Measurements from ENCODE around the gene CSTF2T. TPM values are rescaled to one million over a fixed set of nuclear protein-coding genes. Genes with fewer than 3 reads are reported as not detected.

CSTF2T gene
- total RNA-seq, 2 donors from 2014 or later, result 11.5 to 13.7 TPM

GRCh38 chr10:51708609-51709008 lies 9.2 kb upstream of the CSTF2T start:
- Histone ChIP-seq H3K27me3 (no peaks in the 10 kb centered on the region), H3K27ac (no peak overlapping the region)
- intact Hi-C loops (cut with DNase I), result no loop called here

DNA sequence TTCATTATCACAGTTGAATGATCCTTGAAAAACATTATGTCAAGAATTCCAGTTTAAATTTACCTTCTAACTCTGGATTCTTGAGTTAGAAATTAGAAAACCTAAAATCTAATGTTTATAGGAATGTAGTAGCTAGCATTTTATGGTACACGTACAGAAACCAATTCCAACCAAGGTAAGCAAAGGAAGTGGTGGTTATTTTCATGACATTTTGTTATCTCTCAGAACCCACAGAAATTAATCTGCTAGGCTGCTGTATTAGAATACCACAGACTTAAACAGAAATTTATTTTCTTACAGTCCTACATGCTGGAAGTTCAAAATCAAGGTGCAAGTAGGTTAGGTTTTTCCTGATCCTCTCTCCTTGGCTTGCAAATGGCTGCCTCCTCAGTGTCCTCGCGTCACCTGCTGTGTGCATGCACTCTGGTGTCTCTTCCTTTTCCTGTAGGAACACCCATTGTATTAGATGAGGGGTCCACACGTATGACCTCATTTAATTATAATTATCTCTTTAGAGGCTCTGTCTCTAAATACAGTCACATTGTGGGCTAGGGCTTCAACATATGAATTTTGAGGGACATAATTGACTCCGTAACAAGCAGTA lies 8.5 kb upstream of the CSTF2T start:
- no peak for ATAC-seq
- intact Hi-C loops (cut with DNase I), result no loop called here

More at GRCh38 chr10:51708609-51709008, 9.2 kb upstream of the CSTF2T start:
- TF ChIP-seq, protein P1, sequence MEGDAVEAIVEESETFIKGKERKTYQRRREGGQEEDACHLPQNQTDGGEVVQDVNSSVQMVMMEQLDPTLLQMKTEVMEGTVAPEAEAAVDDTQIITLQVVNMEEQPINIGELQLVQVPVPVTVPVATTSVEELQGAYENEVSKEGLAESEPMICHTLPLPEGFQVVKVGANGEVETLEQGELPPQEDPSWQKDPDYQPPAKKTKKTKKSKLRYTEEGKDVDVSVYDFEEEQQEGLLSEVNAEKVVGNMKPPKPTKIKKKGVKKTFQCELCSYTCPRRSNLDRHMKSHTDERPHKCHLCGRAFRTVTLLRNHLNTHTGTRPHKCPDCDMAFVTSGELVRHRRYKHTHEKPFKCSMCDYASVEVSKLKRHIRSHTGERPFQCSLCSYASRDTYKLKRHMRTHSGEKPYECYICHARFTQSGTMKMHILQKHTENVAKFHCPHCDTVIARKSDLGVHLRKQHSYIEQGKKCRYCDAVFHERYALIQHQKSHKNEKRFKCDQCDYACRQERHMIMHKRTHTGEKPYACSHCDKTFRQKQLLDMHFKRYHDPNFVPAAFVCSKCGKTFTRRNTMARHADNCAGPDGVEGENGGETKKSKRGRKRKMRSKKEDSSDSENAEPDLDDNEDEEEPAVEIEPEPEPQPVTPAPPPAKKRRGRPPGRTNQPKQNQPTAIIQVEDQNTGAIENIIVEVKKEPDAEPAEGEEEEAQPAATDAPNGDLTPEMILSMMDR (IDR thresholded peaks at IDR 0.05), result no peak
- no peak for TF ChIP-seq POLR2A (IDR thresholded peaks at IDR 0.05)
- H3K4me1 ChIP-seq, result peaks cover 12% of the 10 kb centered on the region
- no peak for ATAC-seq
- no peak overlapping the region for H3K4me3 ChIP-seq
- no peaks in the 10 kb centered on the region for H3K36me3 ChIP-seq (replicated peaks in 1 of 2; ENCODE audit: insufficient read depth in 1 of 2, low read depth in 2 of 2)
- no peak for DNase-seq
- 77 to 88% methylated on average over 2 of the region's 2 CpGs for WGBS, 2 donors
- no peaks in the 10 kb centered on the region for H3K9me3 ChIP-seq

GRCh38 chr10:51707392-51707791 lies 8.0 kb upstream of the CSTF2T start:
- H3K27me3 ChIP-seq, result no peaks in the 10 kb centered on the region
- no peak for ATAC-seq
- no peak overlapping the region for H3K4me3 ChIP-seq
- intact Hi-C loops (cut with DNase I), result no loop called here
- H3K36me3 ChIP-seq (replicated peaks in 1 of 2; ENCODE audit: insufficient read depth in 1 of 2, low read depth in 2 of 2), result no peaks in the 10 kb centered on the region
- WGBS, 2 donors, result 77 to 89% methylated on average over 6 of the region's 6 CpGs
- TF ChIP-seq, protein P1 (IDR thresholded peaks at IDR 0.05), result no peak
- no peak for TF ChIP-seq POLR2A (IDR thresholded peaks at IDR 0.05)
- no peak for DNase-seq
- H3K27ac ChIP-seq, result no peak overlapping the region
- H3K9me3 ChIP-seq, result no peaks in the 10 kb centered on the region
- peaks cover 12% of the 10 kb centered on the region for H3K4me1 ChIP-seq

More for the DNA sequence above, 8.5 kb upstream of the CSTF2T start:
- no peaks in the 10 kb centered on the region for H3K36me3 ChIP-seq (replicated peaks in 1 of 2; ENCODE audit: insufficient read depth in 1 of 2, low read depth in 2 of 2)
- H3K9me3 ChIP-seq, result no peaks in the 10 kb centered on the region
- DNase-seq, result no peak
- H3K27ac ChIP-seq, result no peak overlapping the region
- peaks cover 12% of the 10 kb centered on the region for H3K4me1 ChIP-seq
- TF ChIP-seq POLR2A (IDR thresholded peaks at IDR 0.05), result no peak
- TF ChIP-seq, protein P1 (IDR thresholded peaks at IDR 0.05), result no peak
- H3K4me3 ChIP-seq, result no peak overlapping the region
- 71 to 80% methylated on average over 5 of the region's 5 CpGs for WGBS, 2 donors
- H3K27me3 ChIP-seq, result no peaks in the 10 kb centered on the region

DNA sequence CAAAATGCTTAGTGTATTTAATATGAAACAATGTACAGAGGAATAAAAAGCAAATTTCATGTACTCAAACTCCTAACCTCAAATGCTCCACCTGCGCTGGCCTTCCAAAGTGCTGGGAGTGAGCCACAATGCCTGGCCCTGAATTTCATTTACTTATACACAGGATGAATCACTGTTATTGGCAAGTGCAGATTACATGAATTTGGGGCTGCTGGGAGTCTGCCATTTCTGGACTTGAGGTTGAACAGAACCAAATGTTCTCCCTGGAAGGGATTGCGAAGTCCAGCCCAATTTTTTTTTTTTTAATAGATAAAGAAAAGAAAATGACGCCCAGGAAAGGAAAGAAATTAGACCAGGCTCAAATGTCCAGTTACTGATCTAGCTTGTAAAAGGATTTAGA lies 6.8 kb upstream of the CSTF2T start:
- H3K27ac ChIP-seq, result peak overlapping the region in 2 of 4 donors; percentile 14 to 63
- DNase-seq (peak; percentile 72 to 89 (median 86)), ATAC-seq (peak; percentile 96)
- TF ChIP-seq POLR2A (IDR thresholded peaks at IDR 0.05), result no peak
- TF ChIP-seq, protein P1 (IDR thresholded peaks at IDR 0.05), result no peak
- no peaks in the 10 kb centered on the region for H3K9me3 ChIP-seq
- intact Hi-C loops (cut with DNase I), result no loop called here
- H3K4me1 ChIP-seq, result peaks cover 12% of the 10 kb centered on the region
- H3K4me3 ChIP-seq, result no peak overlapping the region
- H3K27me3 ChIP-seq, result no peaks in the 10 kb centered on the region
- 35 to 59% methylated on average over 3 of the region's 3 CpGs for WGBS, 2 donors
- H3K36me3 ChIP-seq (replicated peaks in 1 of 2; ENCODE audit: insufficient read depth in 1 of 2, low read depth in 2 of 2), result no peaks in the 10 kb centered on the region

DNA sequence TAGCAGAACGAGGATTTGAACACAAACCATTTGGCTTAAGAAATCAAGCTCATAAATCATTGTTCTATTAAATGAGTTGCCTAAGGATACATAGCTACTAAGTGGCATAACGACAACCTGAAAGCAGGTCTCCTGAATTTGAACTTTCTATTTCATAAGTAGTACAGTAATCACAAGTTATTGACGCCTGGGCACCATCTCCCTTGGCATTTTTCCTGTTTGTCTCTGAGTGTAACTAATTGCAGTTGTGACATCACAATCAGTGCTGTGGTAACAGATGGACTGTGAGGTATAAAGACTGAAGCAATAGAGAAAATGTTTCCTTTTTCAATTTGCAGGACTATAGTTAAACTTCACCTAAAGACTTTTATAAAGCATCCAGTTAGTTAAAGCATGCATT lies 6.4 kb upstream of the CSTF2T start:
- no peaks in the 10 kb centered on the region for H3K9me3 ChIP-seq
- H3K27me3 ChIP-seq, result no peaks in the 10 kb centered on the region
- H3K27ac ChIP-seq, result peak overlapping the region in 2 of 4 donors; percentile 14 to 63
- 46 to 48% methylated on average over 3 of the region's 3 CpGs for WGBS, 2 donors
- peak in 1 of 4 donors; percentile 6 for DNase-seq
- H3K4me1 ChIP-seq, result peaks cover 12% of the 10 kb centered on the region
- peak; percentile 41 for ATAC-seq
- intact Hi-C loops (cut with DNase I), result no loop called here
- no peak overlapping the region for H3K4me3 ChIP-seq
- TF ChIP-seq, protein P1 (IDR thresholded peaks at IDR 0.05), result no peak
- TF ChIP-seq POLR2A (IDR thresholded peaks at IDR 0.05), result no peak
- no peaks in the 10 kb centered on the region for H3K36me3 ChIP-seq (replicated peaks in 1 of 2; ENCODE audit: insufficient read depth in 1 of 2, low read depth in 2 of 2)
